Neural crest cell (in vitro differentiated cells): Measurements from ENCODE around the gene NDUFA5. TPM values are rescaled to one million over a fixed set of nuclear protein-coding genes. Genes with fewer than 3 reads are reported as not detected.

ENCODE experiments used
- DNase-seq: peaks from one replicate; pipeline ENCODE4 v3.0.0; 2021; ENCODE audit warnings: low read depth, mixed read lengths, low spot score
- H3K27ac Mint-ChIP-seq: one replicate; pipeline ENCODE4 v1.8.0; 2021; ENCODE audit warnings: mild to moderate bottlenecking, mixed read lengths; ENCODE audit not compliant: unreplicated experiment
- H3K27me3 Mint-ChIP-seq: 2 replicates; pipeline ENCODE4 v1.8.0; 2021; ENCODE audit warnings: low read depth, mild to moderate bottlenecking, mixed read lengths
- H3K36me3 Mint-ChIP-seq: 2 replicates; pipeline ENCODE4 v1.8.0; 2021; ENCODE audit warnings: low read depth, mild to moderate bottlenecking, mixed read lengths
- H3K4me1 Mint-ChIP-seq: 2 replicates; pipeline ENCODE4 v1.8.0; 2021; ENCODE audit warnings: mixed read lengths
- H3K4me3 Mint-ChIP-seq: one replicate; pipeline ENCODE4 v1.8.0; 2021; ENCODE audit warnings: mild to moderate bottlenecking, mixed read lengths
- H3K9me3 Mint-ChIP-seq: 2 replicates; pipeline ENCODE4 v1.8.0; 2021; ENCODE audit warnings: mixed read lengths
- total RNA-seq: library from RNA; stranded (reverse); gene quantifications from 2 replicates; pipeline ENCODE4 v1.2.1, GENCODE V29; 2021
- TF ChIP-seq, protein P1 (sequence below): fragments of 200-600 bp; sonication (generic); conservative IDR thresholded peaks from 2 replicates; pipeline ENCODE4 v1.5.0; 2021; ENCODE audit warnings: antibody characterized with exemption, mild to moderate bottlenecking

Gene NDUFA5
- total RNA-seq, 1 donor from 2014 or later: 62.7 TPM

DNA sequence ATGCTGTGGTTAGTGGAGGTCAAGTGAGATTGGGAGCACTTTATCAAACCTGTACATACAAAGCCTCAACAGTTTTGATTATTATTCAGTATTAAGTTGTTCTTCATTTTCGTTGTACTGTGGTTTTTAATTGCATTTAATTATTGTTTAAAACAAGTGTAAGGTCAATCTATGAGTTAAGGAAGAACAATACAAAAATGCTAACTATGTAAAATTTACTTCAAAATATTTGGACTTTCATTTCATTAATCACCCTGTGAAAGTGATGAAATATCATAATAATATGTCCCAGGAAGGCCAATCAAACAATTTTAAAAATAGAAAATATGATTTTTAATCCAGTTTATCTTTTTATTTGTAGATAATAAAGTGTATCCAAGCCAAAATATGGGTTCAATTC, 13.6 kb upstream of the NDUFA5 start:
- no peaks in the 10 kb centered on the region for H3K4me1 Mint-ChIP-seq
- no peak overlapping the region for H3K27ac Mint-ChIP-seq
- H3K36me3 Mint-ChIP-seq: no peaks in the 10 kb centered on the region
- no peak overlapping the region for H3K4me3 Mint-ChIP-seq
- TF ChIP-seq, protein P1, sequence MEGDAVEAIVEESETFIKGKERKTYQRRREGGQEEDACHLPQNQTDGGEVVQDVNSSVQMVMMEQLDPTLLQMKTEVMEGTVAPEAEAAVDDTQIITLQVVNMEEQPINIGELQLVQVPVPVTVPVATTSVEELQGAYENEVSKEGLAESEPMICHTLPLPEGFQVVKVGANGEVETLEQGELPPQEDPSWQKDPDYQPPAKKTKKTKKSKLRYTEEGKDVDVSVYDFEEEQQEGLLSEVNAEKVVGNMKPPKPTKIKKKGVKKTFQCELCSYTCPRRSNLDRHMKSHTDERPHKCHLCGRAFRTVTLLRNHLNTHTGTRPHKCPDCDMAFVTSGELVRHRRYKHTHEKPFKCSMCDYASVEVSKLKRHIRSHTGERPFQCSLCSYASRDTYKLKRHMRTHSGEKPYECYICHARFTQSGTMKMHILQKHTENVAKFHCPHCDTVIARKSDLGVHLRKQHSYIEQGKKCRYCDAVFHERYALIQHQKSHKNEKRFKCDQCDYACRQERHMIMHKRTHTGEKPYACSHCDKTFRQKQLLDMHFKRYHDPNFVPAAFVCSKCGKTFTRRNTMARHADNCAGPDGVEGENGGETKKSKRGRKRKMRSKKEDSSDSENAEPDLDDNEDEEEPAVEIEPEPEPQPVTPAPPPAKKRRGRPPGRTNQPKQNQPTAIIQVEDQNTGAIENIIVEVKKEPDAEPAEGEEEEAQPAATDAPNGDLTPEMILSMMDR: no peak
- DNase-seq: no peak
- H3K27me3 Mint-ChIP-seq: no peaks in the 10 kb centered on the region
- H3K9me3 Mint-ChIP-seq: no peaks in the 10 kb centered on the region

DNA sequence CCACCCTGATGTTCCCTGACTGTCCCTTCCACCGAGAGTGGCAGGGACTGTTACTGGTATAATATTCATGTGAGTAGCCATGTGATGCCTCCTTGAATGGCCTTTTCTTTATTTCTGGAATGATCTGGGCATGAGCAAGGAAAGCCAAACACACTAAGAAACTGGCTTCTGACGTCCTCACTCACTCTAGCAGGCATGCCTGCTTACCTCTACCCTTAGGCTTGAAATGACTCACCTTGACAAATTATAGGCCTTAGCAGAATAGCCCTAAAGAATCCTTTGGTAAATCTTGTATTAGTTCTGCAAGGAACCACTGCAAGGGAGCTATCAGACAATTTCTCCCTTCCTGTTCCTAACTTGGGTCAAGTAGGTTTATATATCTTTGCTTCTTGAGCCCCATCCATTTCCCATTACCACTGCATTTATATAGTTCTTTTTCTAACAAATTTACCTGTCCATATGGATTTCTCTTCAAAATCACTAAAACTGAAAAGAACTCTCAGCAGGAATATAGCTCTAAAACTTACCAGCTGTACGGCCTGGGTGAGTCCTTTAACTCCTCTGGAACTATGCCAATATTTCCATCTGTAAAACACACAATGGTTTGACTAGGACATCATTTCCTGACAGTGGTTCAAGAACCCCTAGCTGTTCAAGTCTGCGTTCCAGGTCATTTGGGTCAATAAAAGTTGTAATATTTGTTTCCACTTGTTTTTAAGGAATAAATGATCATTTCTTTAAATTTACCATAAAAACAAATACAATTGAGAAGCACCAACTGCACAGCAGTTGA, 13.0 kb upstream of the NDUFA5 start:
- H3K36me3 Mint-ChIP-seq: no peaks in the 10 kb centered on the region
- H3K4me3 Mint-ChIP-seq: no peak overlapping the region
- H3K4me1 Mint-ChIP-seq: no peaks in the 10 kb centered on the region
- DNase-seq: no peak
- no peak overlapping the region for H3K27ac Mint-ChIP-seq
- no peaks in the 10 kb centered on the region for H3K9me3 Mint-ChIP-seq
- no peaks in the 10 kb centered on the region for H3K27me3 Mint-ChIP-seq
- TF ChIP-seq, protein P1: no peak

DNA sequence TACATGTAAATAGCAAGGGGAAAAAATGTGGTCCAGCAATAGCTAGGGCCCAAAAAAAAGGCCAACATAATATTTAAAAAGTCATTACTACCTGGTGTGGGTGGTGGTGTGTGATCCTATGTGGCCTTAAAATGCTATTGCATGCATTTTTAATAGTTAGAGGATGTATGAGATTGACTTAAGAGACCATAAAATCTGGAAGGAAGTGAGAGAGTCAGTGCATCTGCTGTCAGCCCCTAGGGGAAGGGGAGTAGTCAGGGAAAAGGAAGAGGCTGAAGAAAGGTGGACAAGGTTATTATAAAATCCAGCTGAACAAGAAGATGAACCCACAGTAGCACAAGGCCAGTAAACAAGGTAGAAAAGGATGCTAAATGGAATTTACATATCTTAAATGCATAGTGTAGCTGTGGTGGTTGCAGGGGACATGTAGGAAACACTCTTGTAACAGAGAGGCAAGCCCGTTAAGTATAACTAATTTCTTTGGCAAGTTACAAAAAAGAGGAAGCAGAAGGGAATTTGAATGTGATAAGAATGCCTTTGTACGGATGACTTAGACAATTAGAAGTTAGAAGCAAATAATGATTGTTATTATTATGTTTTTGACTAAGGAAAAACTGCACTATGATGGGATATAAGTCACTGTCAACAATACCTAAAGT, 11.9 kb upstream of the NDUFA5 start:
- no peak overlapping the region for H3K27ac Mint-ChIP-seq
- TF ChIP-seq, protein P1: no peak
- H3K27me3 Mint-ChIP-seq: no peaks in the 10 kb centered on the region
- no peak for DNase-seq
- no peaks in the 10 kb centered on the region for H3K4me1 Mint-ChIP-seq
- no peak overlapping the region for H3K4me3 Mint-ChIP-seq
- H3K9me3 Mint-ChIP-seq: no peaks in the 10 kb centered on the region
- no peaks in the 10 kb centered on the region for H3K36me3 Mint-ChIP-seq

DNA sequence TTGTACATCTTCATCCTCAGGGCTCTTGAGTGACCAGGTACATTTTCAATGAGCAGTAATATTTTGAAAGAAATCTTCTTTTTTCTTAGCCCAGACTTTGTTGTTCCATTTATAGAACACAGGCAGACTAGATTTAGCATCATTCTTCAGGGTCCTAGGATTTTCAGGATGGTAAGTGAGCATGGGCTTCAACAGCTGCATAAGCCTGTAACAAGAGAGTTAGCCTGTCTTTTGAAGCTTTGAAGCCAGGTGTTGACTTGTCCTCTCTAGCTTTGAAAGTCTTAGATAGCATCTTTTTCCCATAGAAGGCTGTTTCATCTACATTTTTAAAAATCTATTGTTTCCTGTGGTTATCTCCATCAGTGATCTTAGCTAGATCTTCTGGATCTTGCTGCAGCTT, 4.5 kb upstream of the NDUFA5 start:
- DNase-seq: no peak
- H3K27ac Mint-ChIP-seq: no peak overlapping the region
- no peaks in the 10 kb centered on the region for H3K9me3 Mint-ChIP-seq
- H3K4me1 Mint-ChIP-seq: no peaks in the 10 kb centered on the region
- H3K36me3 Mint-ChIP-seq: no peaks in the 10 kb centered on the region
- no peak overlapping the region for H3K4me3 Mint-ChIP-seq
- TF ChIP-seq, protein P1: no peak
- H3K27me3 Mint-ChIP-seq: no peaks in the 10 kb centered on the region

DNA sequence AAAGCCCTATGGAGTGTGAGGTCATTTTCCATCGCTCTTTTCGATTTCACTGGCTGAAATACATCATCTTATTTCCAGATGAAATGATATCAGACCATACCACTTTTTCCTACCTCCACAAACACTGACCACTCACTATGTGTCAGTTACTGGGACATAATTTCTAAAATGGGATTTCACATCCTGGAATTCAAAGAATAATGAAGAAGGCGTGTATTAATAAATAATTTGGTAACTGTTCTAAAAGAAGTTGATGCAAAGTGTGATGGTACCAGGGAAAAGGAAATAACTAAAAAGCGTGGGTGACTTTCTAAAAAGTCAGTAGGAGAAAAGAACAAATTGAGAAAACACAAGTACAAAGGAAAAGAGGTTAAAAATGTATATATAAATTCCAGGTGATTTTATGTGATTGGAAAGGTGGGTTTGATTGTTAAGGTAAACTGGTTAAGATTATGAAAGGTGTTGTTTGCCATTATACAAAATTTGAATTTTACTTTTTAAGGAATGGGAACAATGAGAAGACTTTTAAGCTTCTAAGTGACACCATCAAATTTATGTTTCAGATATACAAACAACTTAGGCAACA, 764 bp upstream of the NDUFA5 start:
- Mint-ChIP-seq H3K27me3 (no peaks in the 10 kb centered on the region), H3K4me3 (no peak overlapping the region), H3K36me3 (no peaks in the 10 kb centered on the region), H3K9me3 (no peaks in the 10 kb centered on the region), H3K4me1 (no peaks in the 10 kb centered on the region), H3K27ac (no peak overlapping the region)
- no peak for DNase-seq
- TF ChIP-seq, protein P1: no peak
